Measurements from ENCODE around the gene CD38.

DNA sequence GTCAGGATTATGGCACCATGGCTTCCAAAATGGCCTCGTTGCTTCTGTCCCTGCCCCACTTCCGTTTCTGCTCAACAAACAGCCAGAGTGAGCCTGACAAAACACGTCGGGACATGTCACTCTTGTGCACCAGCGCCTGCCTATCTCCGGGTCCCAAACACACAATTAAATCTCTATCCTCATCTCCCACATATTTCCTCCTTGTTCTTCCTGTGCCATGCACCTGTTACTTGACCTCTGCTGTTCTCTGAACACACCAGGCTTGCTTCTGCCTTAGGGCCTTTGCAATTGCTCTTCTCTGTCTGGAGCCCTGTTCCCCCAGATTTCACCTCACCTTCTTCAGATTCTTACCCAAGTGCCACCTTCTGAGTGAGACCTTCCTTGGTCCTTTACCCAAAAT is 12.7 kb upstream of the CD38 start:
- TF ChIP-seq, protein P1, sequence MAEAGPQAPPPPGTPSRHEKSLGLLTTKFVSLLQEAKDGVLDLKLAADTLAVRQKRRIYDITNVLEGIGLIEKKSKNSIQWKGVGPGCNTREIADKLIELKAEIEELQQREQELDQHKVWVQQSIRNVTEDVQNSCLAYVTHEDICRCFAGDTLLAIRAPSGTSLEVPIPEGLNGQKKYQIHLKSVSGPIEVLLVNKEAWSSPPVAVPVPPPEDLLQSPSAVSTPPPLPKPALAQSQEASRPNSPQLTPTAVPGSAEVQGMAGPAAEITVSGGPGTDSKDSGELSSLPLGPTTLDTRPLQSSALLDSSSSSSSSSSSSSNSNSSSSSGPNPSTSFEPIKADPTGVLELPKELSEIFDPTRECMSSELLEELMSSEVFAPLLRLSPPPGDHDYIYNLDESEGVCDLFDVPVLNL (CRISPR knock-in tag; IDR thresholded peaks at IDR 0.05; ENCODE audit: borderline replicate concordance, low read depth) = no peak
- TF ChIP-seq, protein P2, sequence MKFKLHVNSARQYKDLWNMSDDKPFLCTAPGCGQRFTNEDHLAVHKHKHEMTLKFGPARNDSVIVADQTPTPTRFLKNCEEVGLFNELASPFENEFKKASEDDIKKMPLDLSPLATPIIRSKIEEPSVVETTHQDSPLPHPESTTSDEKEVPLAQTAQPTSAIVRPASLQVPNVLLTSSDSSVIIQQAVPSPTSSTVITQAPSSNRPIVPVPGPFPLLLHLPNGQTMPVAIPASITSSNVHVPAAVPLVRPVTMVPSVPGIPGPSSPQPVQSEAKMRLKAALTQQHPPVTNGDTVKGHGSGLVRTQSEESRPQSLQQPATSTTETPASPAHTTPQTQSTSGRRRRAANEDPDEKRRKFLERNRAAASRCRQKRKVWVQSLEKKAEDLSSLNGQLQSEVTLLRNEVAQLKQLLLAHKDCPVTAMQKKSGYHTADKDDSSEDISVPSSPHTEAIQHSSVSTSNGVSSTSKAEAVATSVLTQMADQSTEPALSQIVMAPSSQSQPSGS (CRISPR knock-in tag; IDR thresholded peaks at IDR 0.05; ENCODE audit: borderline replicate concordance, low read depth) = no peak
- TF ChIP-seq, protein P3, sequence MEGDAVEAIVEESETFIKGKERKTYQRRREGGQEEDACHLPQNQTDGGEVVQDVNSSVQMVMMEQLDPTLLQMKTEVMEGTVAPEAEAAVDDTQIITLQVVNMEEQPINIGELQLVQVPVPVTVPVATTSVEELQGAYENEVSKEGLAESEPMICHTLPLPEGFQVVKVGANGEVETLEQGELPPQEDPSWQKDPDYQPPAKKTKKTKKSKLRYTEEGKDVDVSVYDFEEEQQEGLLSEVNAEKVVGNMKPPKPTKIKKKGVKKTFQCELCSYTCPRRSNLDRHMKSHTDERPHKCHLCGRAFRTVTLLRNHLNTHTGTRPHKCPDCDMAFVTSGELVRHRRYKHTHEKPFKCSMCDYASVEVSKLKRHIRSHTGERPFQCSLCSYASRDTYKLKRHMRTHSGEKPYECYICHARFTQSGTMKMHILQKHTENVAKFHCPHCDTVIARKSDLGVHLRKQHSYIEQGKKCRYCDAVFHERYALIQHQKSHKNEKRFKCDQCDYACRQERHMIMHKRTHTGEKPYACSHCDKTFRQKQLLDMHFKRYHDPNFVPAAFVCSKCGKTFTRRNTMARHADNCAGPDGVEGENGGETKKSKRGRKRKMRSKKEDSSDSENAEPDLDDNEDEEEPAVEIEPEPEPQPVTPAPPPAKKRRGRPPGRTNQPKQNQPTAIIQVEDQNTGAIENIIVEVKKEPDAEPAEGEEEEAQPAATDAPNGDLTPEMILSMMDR (IDR thresholded peaks at IDR 0.05) = no peak

Data from WTC11 (cell line).